HG03064 (cell line): ENCODE measurements around the gene MUCL1.

Source experiments
- ATAC-seq: cut with Tn5 transposase; IDR thresholded peaks from one replicate; pipeline ENCODE4 v1.9.1; 2021; ENCODE audit warnings: low read depth; ENCODE audit not compliant: unreplicated experiment

The MUCL1 gene

DNA sequence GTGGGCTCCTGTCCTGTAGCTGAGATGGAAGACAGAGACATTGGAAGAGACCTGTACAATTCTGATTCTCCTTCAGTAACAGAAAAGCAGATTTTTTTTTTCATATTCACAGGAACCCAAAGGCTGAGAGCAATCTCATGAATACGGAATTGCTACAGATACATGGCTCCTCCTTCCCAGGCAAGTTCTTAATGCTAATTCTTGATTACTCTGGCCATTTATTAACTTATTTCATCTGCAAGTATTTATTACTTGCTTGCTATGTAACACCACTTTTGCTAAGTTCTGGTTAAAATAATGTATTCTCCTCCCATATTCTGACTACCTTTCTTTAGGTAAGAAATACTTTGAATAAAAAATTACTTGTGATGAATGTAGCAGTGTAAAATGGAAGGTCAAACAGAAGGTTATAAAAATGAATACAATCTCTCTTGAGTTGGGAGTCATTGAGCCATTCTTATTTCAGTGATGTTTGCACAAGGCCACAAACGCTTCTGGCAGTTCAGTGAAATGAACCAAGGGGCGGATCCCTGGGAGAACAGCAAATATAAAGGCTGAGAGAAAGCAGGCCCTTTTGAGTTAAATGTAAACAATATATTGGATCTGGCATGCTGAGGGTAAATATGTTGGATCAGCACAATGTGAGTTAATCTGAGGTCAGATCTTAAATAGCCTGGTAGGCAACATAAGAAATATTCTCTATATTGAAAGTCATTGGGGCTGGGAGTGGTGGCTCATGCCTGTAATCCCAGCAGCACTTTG is 37.6 kb downstream of the MUCL1 start:
- ATAC-seq, result no peak
